HG03354 (cell line): ENCODE results near the gene DPYD.

ENCODE experiments used
- ATAC-seq: cut with Tn5 transposase; IDR thresholded peaks from one replicate; pipeline ENCODE4 v1.9.1; 2021; ENCODE audit warnings: mild to moderate bottlenecking; ENCODE audit not compliant: unreplicated experiment, poor library complexity, severe bottlenecking

Gene DPYD

GRCh38 chr1:97417661-97418060 is 503.2 kb downstream of the DPYD start:
- no peak for ATAC-seq

DNA sequence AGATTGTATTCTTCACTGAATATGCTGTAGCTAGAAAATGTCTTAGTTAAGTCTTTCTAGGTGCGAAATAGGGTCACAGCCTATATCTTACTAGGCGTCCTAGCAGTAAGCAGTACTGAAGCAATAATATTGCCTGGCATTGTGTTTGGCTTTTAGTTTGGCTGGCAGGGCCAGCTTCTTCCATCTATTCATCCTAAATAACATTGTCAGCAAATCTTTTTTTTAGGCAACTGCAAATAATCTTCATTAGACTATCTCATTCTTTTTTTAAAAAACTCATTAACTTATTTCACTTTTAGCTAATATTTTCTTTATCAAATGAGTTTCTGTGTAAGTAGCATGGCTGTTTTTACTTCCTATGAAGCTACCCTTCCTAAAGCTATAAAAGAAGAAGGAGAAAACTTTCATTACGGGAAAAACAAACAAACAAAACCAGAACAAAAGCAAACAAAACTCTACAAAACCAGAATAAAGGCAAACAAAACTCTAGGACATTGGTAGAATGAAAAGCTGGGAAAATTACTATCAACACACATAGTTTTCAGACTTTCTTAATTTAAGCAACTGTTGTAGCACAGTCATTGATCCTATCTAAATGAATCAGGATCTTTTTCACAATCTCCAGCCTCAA is 506.0 kb downstream of the DPYD start:
- no peak for ATAC-seq

- ATAC-seq, result no peak
Observed at GRCh38 chr1:97412737-97413136, 508.1 kb downstream of the DPYD start.

DNA sequence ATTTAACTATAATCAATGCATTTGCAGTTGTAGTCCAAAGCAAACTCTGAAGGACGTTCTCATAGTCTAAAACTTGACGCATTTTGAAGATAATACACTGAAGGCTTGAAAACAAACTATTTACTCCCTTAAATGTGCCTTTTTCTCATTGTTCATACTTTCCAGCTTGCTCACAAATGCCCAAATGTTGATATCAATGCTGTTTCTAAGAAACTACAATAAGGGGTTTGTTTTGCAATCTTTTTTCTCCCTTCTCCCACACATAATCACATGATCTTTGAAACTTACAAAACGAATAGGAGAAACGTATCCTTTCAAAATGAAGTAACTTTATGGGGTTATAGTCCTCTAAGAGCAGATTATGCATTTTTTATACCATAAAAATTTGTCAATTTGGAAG is 508.7 kb downstream of the DPYD start:
- no peak for ATAC-seq

DNA sequence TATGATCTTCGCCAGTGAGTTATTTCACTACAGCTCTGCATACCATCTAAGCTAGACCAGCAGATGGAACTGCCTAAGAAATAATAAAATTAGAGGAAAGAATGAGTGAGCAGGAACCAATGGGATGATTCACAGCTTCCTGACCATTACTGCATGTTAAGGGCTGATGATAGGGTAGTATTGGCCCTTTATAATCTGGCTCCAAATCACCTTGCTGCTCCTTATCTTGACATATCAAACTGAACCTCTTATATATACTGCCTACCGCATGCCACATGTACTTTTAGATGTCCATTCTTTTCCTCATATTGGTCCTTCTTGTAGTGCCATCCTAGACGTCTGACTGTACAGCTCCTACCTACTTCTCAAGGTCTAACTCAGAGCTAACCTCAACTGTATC is 524.4 kb downstream of the DPYD start:
- ATAC-seq, result no peak

GRCh38 chr1:97392701-97393100 is 528.1 kb downstream of the DPYD start:
- no peak for ATAC-seq

DNA sequence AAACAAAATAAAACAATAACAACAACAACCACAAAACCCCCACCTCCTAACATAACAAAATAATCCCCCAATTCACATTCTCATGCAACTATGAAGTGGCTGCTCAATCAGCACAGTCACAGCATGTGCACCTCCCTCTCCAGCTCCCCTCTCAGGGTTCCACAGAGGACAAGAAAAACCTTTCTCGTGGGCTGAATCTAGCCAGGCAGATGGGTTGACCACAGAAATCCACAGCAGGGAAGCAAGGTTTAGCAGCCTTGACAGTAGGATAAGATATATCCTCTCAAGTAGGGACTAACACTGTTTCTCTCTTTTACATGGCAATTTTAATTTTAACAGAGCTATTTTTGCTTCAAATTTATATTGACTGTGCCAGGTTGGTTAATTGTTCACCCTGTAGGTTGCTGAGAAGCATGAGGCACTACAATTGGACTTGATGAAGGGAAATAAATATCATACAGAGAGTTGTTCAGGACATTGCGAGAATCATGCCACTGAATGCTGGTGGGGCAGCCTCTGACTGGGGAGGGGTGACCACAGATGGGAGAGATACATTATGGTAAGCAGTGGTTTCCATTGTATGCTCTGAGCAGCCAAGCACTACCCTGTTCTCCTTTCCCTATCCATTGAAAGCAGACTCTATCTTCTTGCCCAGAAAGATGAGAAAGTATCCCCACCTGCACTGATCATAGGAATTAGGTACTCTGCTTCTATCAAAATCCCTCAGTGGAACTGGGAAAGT is 535.1 kb downstream of the DPYD start:
- no peak for ATAC-seq

- ATAC-seq, result no peak
Observed at GRCh38 chr1:97384294-97384968, 536.4 kb downstream of the DPYD start.

DNA sequence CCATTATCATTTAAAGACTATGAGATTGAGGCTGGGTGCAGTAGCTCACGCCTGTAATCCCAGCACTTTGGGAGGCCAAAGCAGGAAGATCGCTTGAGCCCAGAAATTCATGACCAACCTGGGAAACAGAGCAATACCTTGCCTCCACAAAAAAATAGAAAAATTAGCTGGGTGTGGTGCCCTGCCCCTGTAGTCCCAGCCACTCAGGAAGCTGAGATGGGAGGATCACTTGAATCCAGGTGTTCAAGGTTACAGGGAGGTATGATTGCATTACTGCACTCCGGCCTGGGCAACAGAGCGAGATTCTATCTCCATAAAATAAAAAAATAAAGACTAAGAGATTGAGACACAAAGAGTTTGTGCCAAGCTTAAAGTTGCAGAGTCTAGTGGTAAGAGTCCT is 537.0 kb downstream of the DPYD start:
- ATAC-seq, result no peak

DNA sequence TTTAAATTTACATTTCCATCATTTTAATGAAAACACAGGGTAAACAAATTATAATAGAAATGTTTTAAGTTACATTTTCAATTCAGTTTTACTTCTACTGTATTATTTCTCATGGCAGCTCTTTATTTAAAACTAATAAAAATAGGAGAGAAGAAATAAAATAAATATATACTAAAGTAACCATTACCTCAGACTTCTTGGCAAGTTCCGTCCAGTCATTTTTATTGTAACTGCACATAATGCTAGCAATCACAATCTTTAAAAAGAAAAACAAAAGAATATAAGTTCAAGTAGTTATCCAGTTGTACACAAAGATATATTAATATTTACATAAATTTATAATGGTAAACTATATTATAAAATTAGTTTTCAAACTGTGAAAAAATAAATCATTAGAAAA is 538.6 kb downstream of the DPYD start:
- no peak for ATAC-seq

- ATAC-seq, result no peak
Observed at GRCh38 chr1:97379387-97380075, 541.3 kb downstream of the DPYD start.

GRCh38 chr1:97378596-97378995 is 542.2 kb downstream of the DPYD start:
- no peak for ATAC-seq

GRCh38 chr1:97377432-97378034 is 543.3 kb downstream of the DPYD start:
- ATAC-seq, result no peak

GRCh38 chr1:97373000-97373399 is 547.8 kb downstream of the DPYD start:
- no peak for ATAC-seq

- ATAC-seq, result no peak
Observed at GRCh38 chr1:97372531-97372930, 548.3 kb downstream of the DPYD start.

- ATAC-seq, result no peak
Observed at GRCh38 chr1:97368296-97368695, 552.5 kb downstream of the DPYD start.

DNA sequence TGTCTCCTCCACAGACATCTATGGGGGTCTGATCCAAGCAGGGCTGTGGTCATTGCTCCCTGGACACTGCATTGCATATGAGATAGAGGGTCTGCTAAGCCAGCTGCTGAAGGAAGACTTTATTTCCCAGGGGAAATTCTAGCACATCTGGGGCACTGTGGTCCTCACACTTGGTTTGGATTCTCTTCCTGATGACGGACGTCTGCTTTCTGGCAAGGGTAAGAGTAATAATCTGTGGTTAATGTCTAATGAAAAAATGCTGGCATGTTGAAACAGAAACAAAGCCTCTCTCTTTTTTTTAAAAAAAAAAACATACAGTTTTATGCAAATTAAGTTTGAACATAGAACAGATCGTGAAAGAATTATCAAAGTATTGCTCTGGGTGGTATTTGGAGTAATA is 553.9 kb downstream of the DPYD start:
- no peak for ATAC-seq

GRCh38 chr1:97365026-97365425 is 555.8 kb downstream of the DPYD start:
- ATAC-seq, result no peak

- ATAC-seq, result no peak
Observed at GRCh38 chr1:97364086-97364485, 556.7 kb downstream of the DPYD start.

DNA sequence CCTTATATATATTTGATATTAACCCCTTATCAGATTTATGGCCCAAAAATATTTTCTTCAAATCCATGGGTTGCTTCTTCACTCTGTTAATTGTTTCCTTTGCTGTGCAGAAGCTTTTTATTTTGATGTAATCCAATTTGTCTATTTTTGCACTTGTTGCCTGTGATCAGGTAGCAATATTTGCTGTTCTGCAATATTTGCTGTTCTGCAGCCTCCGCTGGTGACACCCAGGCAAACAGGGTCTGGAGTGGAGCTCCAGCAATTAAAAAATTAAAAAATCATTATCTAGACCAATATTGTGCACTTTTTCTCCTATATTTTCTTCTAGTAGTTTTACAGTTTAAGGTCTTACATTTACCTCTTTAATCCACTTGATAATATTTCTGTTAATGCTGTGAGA is 564.5 kb downstream of the DPYD start:
- no peak for ATAC-seq
